Hematopoietic multipotent progenitor cell treated with erythropoietin and hydrocortisone succinate and interleukin-3 and kit ligand, for 4 days (in vitro differentiated cells): ENCODE data around the gene EVC2.

Experiments used
- DNase-seq: peaks from one replicate; pipeline ENCODE4 v3.0.0-alpha.2; 2015

EVC2 gene

DNA sequence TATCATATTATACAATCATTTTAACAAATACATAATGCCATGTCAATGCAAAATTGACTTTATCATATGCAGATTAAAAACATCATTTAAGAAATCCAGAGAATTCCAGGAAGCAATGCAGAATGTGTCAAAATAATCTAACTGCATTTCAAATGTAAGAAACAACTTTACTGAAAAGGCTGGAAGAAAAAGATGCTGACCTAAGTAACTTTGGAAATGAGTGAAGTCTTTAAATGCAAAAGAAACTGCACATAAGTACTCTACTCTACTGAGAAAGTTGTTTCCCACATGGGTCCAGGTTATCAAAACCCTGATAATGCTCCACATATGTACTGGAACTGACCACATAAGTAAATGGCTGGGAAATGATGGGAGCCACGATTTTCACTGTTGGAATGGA lies 149.9 kb downstream of the EVC2 start:
- no peak for DNase-seq

DNA sequence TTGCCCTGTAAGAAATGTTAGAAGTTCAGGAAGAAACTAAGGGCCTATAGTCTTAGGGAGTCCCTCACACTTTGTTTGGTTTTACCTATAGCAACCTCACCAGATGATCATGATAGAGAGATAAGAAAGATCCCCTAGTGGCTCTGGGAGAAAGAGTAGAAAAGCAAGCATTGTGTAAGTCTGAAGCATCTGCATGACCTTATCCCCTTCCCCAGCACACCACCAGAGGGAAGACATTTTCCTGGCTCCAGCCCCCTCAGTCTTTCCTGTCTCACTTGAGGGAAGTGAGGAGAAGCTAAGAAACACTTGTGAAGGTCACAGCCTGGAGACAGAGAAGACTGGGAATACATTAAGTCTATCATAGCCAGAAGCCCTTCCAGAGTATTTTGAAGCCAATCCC lies 154.0 kb downstream of the EVC2 start:
- DNase-seq, result no peak

DNA sequence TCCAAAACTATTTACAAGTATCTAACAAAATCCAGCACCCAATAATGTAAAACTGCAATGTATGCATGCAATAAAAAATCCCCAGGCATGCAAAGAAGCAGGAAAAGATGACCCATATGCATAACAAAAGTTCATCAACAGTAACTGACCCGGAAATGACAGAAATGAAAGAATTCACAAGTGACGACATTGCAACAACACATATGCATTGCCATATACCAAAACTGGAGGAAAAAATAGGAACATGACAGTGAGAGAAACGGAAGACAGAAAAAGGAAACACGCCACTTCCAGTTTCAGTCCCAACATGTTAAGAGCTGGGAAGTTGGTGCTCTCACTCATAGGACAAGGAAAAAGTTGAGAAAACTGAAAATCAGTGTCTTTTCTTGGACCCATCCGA lies 154.6 kb downstream of the EVC2 start:
- DNase-seq, result no peak

DNA sequence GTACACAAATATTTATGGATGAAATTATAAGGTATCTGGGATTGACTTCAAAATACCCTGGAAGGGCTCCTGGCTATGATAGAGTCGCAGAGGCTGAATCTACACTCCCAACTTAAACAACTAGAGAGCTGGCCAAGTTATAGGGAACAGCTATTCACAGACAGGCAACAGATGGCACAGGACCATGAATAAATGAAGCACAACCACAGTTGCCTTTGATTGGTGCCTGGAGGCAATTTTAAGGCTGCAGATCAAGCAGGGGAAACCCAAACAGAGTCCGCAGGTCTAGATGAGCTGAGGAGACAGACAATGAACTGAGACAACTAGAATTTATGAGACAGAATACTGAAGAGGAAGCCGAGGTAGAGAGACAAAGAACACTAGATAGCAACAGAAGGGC lies 155.9 kb downstream of the EVC2 start:
- no peak for DNase-seq

DNA sequence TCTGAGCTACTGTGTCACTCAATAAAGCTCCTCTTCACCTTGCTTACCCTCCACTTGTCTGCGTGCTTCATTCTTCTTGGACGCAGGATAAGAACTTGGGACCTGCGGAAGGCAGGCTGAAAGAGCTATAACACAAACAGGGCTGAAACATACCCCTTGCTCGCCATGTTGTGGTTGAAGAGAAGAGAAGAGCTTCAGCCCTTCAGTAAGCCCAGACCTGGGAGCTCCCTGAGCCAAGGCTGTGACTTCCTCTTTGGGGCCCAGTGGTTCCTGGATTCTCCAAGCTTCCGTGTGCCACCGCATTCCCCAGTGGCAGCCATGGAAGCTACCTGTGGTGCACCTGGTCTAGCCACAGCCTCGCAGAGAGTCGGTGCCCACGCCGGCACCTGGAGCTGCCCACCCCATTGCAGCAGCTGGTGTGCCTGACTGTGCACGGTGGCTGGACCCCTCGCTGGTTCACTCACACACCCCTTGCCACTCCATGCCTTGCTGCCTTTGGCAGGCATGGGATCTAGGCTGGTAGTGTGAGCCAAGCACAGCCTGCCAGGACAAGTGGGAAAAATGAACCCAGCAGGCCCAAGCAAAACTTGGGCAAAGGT lies 160.6 kb downstream of the EVC2 start:
- no peak for DNase-seq

DNA sequence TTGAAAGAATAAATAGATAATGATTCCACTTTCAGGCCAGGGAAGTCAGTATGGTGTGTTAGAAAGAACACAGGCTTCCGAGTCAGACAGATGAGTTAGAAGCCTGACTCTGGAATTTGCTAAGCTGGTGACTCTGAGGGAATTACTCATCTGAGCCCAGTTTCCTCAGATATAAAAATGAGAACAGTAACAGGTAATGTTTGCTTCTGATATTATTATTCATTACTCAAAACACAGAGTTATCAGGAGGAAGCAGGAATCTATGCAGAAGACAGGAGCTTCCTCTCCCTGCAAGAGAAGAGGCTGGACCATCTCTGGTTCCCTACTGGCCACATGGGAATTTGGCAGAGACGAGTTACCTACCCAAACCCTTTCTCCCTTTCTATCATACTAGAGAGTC lies 163.1 kb downstream of the EVC2 start:
- no peak for DNase-seq

DNA sequence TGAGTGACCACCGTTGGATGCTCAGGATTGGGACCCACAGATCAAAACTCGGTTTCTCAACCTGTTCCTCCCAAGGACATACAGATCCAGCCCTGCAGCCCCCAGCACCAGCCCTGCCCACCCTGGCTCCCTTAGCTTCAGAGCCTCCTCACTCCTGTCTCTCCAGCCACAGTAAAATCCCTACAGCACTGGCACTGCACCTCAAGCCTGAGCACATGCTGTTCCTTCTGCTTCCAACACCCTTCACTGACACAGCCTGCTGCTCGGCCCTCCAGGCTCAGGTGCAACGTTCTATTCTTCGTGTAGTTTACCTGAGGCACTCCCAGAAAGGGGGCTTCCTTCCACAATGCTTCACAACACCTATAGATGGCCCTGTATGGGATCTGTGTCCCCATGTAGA lies 163.6 kb downstream of the EVC2 start:
- no peak for DNase-seq

DNA sequence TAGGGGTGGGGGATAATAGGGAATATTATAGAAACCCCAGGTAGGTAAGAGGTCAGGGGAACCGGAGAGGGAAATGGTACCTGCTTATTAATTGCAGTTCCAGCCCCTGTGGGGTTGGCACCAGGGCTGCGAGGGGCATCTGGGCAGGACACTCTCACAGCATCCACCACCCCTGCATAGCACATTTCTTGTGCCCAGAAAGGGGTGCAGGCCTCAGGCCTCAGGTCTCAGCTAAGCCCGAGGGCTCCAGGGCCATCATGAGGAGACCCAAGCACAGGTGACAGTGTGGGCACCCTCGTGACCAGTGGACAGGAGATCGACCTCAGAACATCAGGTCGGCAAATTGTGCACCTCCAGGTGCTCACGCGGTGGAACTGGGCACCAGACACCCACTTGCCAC lies 164.7 kb downstream of the EVC2 start:
- no peak for DNase-seq

DNA sequence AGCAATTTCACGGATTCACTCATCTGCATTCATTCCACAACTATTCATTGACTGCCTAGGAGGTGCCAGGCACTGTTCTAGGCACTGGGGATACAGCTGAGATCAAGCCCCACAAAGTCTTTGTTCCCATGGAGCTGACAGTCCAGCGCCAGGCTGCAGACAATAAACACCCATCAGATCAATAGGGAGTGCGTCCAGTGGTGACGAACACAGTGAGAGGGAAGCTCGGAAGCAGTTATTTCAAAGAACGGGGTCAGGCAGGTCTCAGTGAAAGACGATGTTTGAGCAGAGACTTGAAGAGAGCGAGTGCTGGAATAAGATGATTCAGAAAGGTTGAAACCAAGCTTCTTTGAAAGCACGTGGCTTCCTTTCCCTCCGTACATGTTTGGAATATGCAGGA lies 167.2 kb downstream of the EVC2 start:
- no peak for DNase-seq

DNA sequence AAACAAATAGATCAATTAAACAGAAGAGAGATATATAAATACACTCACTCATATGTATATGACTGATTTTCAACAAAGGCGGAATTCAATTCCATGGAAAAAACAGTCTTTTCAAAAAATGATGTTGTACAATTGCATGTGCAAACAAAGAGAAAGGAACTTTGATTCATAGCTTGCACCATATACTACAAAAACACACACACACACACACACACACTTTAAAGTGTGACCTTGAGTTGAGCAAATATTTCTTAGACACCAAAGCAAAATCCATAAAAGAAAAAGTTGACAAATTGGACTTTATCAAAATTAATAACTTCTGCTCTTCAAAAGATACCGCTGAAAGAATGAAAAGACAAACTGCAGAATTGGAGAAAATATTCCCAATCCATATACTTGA lies 168.8 kb downstream of the EVC2 start:
- DNase-seq, result no peak

DNA sequence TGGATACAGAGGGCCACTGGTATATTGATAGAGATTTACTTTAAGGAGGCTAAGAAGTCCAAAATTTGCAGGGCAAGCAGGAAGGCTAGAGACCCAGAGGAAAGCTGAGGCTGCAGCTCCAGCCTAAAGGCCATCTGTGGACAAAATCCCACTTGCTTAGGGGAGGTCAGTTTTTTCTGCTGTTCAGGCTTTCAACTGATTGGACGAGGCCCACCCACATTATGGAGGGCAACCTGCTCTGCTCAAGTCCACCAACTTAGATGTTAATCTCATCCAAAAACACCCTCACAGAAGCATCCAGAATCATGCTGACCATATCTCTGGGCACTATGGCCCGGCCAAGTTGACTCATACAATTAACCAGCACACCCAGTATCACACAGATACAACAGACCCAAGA lies 176.3 kb downstream of the EVC2 start:
- DNase-seq, result no peak

DNA sequence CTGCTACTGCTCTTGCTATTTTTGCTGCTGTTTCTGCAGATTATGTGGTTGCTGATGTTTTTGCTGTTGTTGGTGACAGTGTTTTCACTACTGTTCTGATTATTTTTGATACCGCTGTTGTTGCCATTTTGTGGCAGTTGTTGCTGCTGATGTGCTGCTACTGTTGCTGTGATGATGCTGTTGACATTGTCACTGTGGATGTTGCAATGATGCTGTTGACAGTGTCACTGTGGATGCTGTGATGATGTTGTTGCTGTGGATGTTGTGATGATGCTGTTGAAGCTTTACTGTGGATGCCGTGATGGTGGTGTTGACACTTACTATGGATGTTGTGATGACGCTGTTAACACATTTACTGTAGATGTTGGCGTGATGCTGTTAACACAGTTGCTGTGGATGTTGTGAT lies 180.3 kb downstream of the EVC2 start:
- no peak for DNase-seq

DNA sequence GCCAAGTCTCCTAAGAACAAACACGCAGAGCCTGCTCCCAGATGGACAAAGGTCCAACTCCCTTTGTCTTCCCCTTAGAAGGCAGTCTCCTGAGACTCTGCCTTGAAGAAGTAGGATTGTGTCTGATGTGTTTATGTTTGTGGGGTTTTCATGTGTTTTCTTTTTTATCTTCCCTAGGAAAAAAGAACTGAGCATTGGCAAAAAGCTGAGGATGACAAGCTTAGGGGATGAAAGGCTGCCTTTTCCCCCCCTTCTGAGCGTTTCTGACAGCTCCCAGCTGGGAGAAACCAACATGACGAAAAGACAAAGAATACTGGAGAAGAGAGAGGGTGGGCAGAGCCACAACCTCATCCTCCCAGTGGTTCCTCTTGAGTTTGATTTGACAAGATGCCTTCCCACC lies 181.1 kb downstream of the EVC2 start:
- no peak for DNase-seq

DNA sequence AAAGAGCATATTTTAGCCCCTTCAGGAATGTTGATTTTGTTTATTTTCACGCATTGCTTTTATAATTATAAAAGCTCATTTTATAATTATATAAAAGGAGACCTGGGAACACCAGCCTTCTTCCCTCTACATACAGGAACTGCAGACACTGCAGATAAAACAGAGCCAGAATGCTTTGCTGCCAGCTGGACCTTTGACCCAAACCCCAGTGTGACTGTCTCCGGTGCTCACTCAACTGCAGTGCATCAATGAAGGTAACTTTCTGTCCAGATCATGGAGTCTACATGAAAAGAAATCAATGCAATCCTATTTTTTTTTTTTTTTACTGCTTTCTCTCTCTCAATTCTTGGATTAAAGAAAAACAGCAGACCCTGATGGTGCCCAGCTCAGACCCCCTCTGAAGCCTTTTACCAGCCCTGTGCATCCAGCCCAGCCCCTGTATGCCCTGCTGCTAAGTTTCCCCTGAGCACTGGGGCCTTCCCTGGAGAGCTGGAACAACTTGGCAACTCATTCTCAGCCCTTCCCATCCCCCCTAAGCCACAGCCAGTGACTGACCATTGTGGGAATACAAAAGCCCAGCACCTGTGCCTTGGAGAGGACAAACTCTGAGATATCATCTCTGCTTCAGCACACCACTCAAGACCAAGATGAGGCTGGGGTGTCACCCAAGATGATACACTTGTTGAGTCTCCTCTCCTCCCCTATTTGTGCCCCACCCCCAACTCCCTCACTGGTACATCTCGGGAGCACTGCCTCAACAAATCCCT lies 182.1 kb downstream of the EVC2 start:
- DNase-seq, result no peak

DNA sequence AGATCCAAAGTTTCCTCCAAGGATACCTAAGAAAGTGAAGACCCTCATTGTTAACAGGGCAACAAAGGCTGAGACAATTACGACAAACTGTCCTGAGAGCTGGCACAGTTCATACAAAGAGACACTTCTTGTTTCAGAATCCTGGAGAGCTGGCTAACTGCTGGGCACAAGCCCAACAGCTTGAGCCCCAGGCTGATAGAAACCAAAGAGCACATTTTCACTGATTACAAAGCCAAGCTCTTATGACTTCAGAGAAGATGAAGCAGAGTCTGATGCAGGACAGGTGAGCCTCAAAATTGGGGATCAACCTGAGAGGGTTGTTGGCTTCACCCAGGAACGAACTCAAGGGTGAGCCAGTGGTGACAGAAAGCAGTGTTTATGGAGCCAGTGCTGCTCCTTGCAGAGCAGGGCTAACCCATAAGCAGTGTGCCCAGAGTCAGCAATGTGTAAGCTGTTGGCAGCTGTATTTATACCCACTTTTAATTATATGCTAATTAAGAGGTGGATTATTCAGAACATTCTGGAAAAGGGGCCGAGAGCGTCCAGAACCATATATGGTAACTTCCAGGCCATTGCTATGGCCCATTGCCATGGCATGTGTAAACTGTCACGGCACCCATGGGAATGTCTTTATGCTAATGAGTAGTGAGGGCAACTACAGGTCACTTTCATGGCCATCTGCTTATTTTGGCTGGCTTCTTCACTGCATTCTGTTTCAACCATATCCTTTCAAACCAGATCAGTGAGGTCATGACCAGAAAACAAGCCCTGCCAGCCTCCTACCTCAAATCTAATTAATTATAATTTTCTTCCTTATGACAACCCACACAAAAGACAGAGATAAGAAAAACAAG lies 183.7 kb downstream of the EVC2 start:
- no peak for DNase-seq

DNA sequence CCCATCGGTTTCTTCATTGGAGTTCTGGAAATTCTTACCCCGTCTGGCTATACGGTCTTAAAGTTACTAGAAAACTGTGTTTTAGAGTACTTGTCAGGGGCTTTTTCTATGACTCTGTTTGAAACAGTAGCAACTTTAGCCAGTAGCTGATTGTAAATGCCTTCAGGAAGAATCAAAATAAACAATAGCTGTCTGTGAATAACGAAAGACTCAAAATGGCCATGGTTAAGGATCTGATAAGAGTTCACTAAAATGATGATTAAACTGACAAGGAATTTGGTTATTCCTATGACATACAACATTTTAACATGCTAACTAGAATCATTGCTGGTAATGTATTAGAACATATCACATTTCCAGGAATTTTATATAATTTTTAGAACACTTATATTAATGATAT lies 191.0 kb downstream of the EVC2 start:
- DNase-seq, result no peak

DNA sequence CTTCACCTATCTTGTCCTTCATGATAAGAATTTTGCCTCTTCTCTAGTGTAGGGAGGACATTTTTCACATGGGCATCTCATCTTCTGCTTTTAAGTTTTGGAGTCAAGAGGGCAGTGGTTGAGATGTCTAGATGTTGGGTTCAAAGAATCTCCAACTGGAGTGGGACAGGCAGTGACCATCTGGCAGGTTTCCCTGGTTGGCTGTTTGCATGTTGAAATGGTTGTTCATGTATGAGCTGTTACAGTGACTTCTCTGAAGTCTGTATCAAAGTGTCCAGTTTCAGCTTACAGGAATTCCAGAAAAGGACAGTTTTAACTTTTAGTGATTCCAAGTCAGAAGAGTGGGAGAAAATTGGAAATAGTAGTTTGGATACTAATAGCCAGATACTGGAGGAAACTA lies 192.7 kb downstream of the EVC2 start:
- DNase-seq, result no peak
